ENCODE results near the gene PCIF1.
"Not testable (repeated sequence)": the region's sequence is repeated elsewhere in the genome, so short reads cannot be mapped to it uniquely, and the experiment has no call there.

The PCIF1 gene

DNA sequence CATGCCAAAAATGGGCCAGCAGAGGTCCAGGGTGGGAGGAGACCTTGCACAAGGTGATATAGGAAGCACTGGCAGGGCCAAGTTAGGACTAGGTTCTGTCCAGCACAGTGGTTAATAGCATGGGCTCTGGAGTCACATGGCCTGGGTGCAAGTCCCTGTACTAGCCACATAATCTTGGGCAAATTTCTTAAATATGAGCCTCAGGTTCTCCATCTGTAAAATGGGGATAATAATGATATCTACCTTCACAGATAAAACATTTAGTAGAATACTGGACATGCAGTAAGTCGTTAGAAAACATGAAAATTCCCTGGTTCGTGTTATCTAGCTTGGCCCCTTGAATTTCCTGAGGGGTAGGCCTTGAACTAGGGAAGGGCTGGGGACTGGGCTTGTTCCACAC is 37.2 kb upstream of the PCIF1 start:
- H3K4me3 ChIP-seq (ENCODE audit: low read depth, low read length) = no peak overlapping the region
- TF ChIP-seq MAX (IDR thresholded peaks at IDR 0.05; ENCODE audit: low read depth, low read length) = no peak
- no peak for TF ChIP-seq POLR2A (IDR thresholded peaks at IDR 0.05; ENCODE audit: extremely low read depth, insufficient read length)
- TF ChIP-seq, protein P1, sequence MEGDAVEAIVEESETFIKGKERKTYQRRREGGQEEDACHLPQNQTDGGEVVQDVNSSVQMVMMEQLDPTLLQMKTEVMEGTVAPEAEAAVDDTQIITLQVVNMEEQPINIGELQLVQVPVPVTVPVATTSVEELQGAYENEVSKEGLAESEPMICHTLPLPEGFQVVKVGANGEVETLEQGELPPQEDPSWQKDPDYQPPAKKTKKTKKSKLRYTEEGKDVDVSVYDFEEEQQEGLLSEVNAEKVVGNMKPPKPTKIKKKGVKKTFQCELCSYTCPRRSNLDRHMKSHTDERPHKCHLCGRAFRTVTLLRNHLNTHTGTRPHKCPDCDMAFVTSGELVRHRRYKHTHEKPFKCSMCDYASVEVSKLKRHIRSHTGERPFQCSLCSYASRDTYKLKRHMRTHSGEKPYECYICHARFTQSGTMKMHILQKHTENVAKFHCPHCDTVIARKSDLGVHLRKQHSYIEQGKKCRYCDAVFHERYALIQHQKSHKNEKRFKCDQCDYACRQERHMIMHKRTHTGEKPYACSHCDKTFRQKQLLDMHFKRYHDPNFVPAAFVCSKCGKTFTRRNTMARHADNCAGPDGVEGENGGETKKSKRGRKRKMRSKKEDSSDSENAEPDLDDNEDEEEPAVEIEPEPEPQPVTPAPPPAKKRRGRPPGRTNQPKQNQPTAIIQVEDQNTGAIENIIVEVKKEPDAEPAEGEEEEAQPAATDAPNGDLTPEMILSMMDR (IDR thresholded peaks at IDR 0.05; ENCODE audit: low read depth, low read length) = no peak
- no peak for TF ChIP-seq MYC (IDR thresholded peaks at IDR 0.05; ENCODE audit: low read depth, low read length)
- DNase-seq (ENCODE audit: low read depth) = no peak

DNA sequence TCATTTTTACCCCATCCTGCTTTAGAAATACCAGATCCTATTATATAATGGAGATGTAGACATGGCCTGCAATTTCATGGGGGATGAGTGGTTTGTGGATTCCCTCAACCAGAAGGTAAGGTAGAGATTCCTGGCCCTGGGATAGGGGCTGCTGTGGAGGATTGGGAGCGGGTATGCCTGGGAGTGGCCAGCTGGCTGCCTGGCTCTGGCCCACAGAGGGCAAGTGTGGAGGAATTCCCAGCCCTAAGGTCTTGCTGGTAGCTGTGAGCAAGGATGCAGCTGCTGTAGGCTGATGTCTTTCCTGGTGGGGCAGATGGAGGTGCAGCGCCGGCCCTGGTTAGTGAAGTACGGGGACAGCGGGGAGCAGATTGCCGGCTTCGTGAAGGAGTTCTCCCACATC is 36.8 kb upstream of the PCIF1 start:
- H3K4me3 ChIP-seq (ENCODE audit: low read depth, low read length) = no peak overlapping the region
- TF ChIP-seq POLR2A (IDR thresholded peaks at IDR 0.05; ENCODE audit: extremely low read depth, insufficient read length) = no peak
- no peak for TF ChIP-seq MAX (IDR thresholded peaks at IDR 0.05; ENCODE audit: low read depth, low read length)
- TF ChIP-seq, protein P1 (IDR thresholded peaks at IDR 0.05; ENCODE audit: low read depth, low read length) = no peak
- TF ChIP-seq MYC (IDR thresholded peaks at IDR 0.05; ENCODE audit: low read depth, low read length) = no peak
- no peak for DNase-seq (ENCODE audit: low read depth)

DNA sequence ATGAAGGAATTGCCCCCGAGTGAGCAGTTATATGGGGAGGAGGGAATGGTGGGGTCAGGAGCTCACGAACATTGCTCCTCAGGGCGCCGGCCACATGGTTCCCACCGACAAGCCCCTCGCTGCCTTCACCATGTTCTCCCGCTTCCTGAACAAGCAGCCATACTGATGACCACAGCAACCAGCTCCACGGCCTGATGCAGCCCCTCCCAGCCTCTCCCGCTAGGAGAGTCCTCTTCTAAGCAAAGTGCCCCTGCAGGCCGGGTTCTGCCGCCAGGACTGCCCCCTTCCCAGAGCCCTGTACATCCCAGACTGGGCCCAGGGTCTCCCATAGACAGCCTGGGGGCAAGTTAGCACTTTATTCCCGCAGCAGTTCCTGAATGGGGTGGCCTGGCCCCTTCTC is 36.2 kb upstream of the PCIF1 start:
- no peak for DNase-seq (ENCODE audit: low read depth)
- TF ChIP-seq MYC (IDR thresholded peaks at IDR 0.05; ENCODE audit: low read depth, low read length) (no peak), MAX (IDR thresholded peaks at IDR 0.05; ENCODE audit: low read depth, low read length) (no peak), POLR2A (IDR thresholded peaks at IDR 0.05; ENCODE audit: extremely low read depth, insufficient read length) (no peak)
- TF ChIP-seq, protein P1 (IDR thresholded peaks at IDR 0.05; ENCODE audit: low read depth, low read length) = no peak
- H3K4me3 ChIP-seq (ENCODE audit: low read depth, low read length) = no peak overlapping the region

DNA sequence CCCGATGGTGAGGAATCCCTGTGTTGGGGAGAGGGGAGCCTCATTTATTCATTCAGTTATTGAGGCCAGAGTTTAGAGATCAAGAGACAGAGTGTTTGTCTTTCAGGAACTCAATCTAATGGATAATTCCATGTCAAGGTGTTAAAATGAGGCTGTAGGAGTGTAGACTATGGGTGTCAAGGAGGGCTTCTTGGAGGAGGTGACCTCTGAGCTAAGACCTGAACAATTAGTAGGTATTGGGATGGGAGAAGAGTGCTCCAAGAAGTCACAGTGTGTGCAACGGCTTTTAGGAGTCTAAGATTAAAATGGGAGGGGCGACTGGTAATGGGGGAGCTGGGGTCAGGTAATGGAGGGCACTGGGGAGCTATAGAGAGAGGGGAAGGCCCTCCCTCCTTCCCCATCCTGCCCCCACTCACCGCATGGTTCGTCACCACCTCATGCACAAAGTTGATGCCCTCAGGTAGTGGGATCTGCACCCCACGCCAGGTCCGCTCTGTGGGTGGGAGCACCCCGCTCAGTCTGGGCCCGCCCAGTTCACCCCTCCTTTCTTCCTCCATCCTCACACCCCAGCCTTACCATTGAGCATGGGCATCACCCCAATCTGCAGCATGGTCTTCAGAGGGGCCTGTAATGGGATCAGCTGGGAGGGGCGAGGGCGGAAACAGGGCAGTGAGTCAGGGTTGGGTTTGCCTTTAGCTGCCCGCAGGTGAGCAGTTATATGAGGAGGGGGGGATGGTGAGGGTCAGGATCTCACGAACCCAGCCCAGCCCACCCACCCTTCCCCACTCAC is 35.2 kb upstream of the PCIF1 start:
- TF ChIP-seq MYC (IDR thresholded peaks at IDR 0.05; ENCODE audit: low read depth, low read length) (no peak), POLR2A (IDR thresholded peaks at IDR 0.05; ENCODE audit: extremely low read depth, insufficient read length) (no peak), MAX (IDR thresholded peaks at IDR 0.05; ENCODE audit: low read depth, low read length) (no peak)
- TF ChIP-seq, protein P1 (IDR thresholded peaks at IDR 0.05; ENCODE audit: low read depth, low read length) = no peak
- no peak overlapping the region for H3K4me3 ChIP-seq (ENCODE audit: low read depth, low read length)
- no peak for DNase-seq (ENCODE audit: low read depth)

DNA sequence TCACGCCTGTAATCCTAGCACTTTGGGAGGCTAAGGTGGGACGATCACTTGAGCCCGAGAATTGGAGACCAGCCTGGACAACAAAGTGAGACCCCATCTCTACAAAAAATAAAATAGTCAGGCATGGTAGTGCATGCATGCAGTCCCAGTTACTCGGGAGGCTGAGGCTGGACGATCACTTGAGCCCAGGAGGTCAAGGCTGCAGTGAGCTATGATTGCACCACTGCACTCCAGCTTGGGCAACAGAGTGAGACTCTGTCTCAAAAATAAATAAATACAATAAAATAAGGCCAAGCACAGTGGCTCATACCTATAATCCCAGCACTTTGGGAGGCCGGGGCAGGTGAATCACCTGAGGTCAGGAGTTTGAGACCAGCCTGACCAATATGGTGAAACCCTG is 33.2 kb upstream of the PCIF1 start:
- DNase-seq (ENCODE audit: low read depth); H3K4me3 ChIP-seq (ENCODE audit: low read depth, low read length): not testable (repeated sequence)

GRCh38 chr20:45902199-45902701 is 32.2 kb upstream of the PCIF1 start:
- TF ChIP-seq MAX (IDR thresholded peaks at IDR 0.05; ENCODE audit: low read depth, low read length) (no peak), MYC (IDR thresholded peaks at IDR 0.05; ENCODE audit: low read depth, low read length) (no peak), POLR2A (IDR thresholded peaks at IDR 0.05; ENCODE audit: extremely low read depth, insufficient read length) (no peak)
- TF ChIP-seq, protein P1 (IDR thresholded peaks at IDR 0.05; ENCODE audit: low read depth, low read length) = no peak

More at GRCh38 chr20:45902199-45902701, 32.2 kb upstream of the PCIF1 start:
- H3K4me3 ChIP-seq (ENCODE audit: low read depth, low read length) = no peak overlapping the region
- no peak for DNase-seq (ENCODE audit: low read depth)

All from NB4 (cell line).